T follicular helper cell (primary cell): Measurements from ENCODE around the gene EMC6.
A peak's percentile ranks its signal among the peaks of the same experiment; 100 is the strongest.

ENCODE experiments used
- DNase-seq: peaks from one replicate; pipeline ENCODE4 v3.0.0-alpha.2; 2020; ENCODE audit warnings: low read depth
- total RNA-seq, 2 experiments: gene quantifications; one replicate each; lab custom pipeline; 2026; lab: John Stamatoyannopoulos, UW

The EMC6 gene
- 16.8 to 23.9 reads per million in 2 experiments for total RNA-seq

GRCh38 chr17:3668279-3669084 is at the start of gene EMC6, which contains the start of gene TAX1BP3:
Gene EMC6, plus strand, starts transcription at chr17:3668812. Its CDS starts 335 bp downstream, at chr17:3669147.
Gene TAX1BP3, minus strand, starts transcription at chr17:3668578. Its CDS starts 52 bp downstream, at chr17:3668526.
- DNase-seq = peak; percentile 98

- DNase-seq = no peak
Measured at GRCh38 chr17:3621146-3621720, 47.4 kb upstream of the EMC6 start.

- DNase-seq = no peak
Measured at GRCh38 chr17:3622977-3623594, 45.5 kb upstream of the EMC6 start.

GRCh38 chr17:3626831-3627768 is 41.5 kb upstream of the EMC6 start:
- no peak for DNase-seq

- no peak for DNase-seq
Measured at GRCh38 chr17:3627769-3628167, 40.8 kb upstream of the EMC6 start.

- no peak for DNase-seq
Measured at GRCh38 chr17:3630781-3631180, 37.8 kb upstream of the EMC6 start.

GRCh38 chr17:3632287-3632686 is 36.3 kb upstream of the EMC6 start:
- DNase-seq = no peak

GRCh38 chr17:3635474-3636153 is 33.0 kb upstream of the EMC6 start:
- DNase-seq = no peak

GRCh38 chr17:3636154-3636907 is 32.3 kb upstream of the EMC6 start, which contains the start of the genes CTNS and SHPK:
Gene CTNS, plus strand, starts transcription at chr17:3636760. Its CDS starts 3,447 bp downstream, at chr17:3640207.
Gene SHPK, minus strand, starts transcription at chr17:3636250. Its CDS starts 31 bp downstream, at chr17:3636219.
- DNase-seq = peak; percentile 92

GRCh38 chr17:3636908-3637373 is 31.7 kb upstream of the EMC6 start:
- DNase-seq = no peak

GRCh38 chr17:3639981-3640596 is 28.5 kb upstream of the EMC6 start:
- no peak for DNase-seq

GRCh38 chr17:3641014-3641413 is 27.6 kb upstream of the EMC6 start:
- no peak for DNase-seq

- no peak for DNase-seq
Measured at GRCh38 chr17:3641717-3642486, 26.7 kb upstream of the EMC6 start.

GRCh38 chr17:3643889-3644349 is 24.7 kb upstream of the EMC6 start:
- DNase-seq = no peak

- no peak for DNase-seq
Measured at GRCh38 chr17:3645310-3645709, 23.3 kb upstream of the EMC6 start.

GRCh38 chr17:3647251-3647650 is 21.4 kb upstream of the EMC6 start:
- no peak for DNase-seq

- no peak for DNase-seq
Measured at GRCh38 chr17:3647769-3648555, 20.6 kb upstream of the EMC6 start.

GRCh38 chr17:3655766-3656165 is 12.8 kb upstream of the EMC6 start:
- DNase-seq = no peak
